Chondrocyte (in vitro differentiated cells): ENCODE measurements around the gene RANBP10. TPM values are rescaled to one million over a fixed set of nuclear protein-coding genes. Genes with fewer than 3 reads are reported as not detected.

Experiments
- DNase-seq: peaks from one replicate; pipeline ENCODE4 v3.0.0; 2021; ENCODE audit warnings: mixed read lengths, low spot score
- H3K27ac Mint-ChIP-seq: one replicate; pipeline ENCODE4 v1.8.0; 2021; ENCODE audit warnings: mild to moderate bottlenecking, moderate library complexity, mixed read lengths; ENCODE audit not compliant: unreplicated experiment
- H3K27me3 Mint-ChIP-seq: 2 replicates; pipeline ENCODE4 v1.8.0; 2021; ENCODE audit warnings: low read depth, mixed read lengths
- H3K36me3 Mint-ChIP-seq: 2 replicates; pipeline ENCODE4 v1.8.0; 2021; ENCODE audit warnings: low read depth, mixed read lengths
- H3K4me1 Mint-ChIP-seq: 2 replicates; pipeline ENCODE4 v1.8.0; 2021; ENCODE audit warnings: low read depth, mild to moderate bottlenecking, mixed read lengths
- H3K4me3 Mint-ChIP-seq: one replicate; pipeline ENCODE4 v1.8.0; 2021; ENCODE audit warnings: mild to moderate bottlenecking, moderate library complexity, mixed read lengths; ENCODE audit not compliant: unreplicated experiment
- H3K9me3 Mint-ChIP-seq: 2 replicates; pipeline ENCODE4 v1.8.0; 2021; ENCODE audit warnings: low read depth, mixed read lengths
- CTCF ChIP-seq: fragments of 200-600 bp; sonication (generic); IDR thresholded peaks from 2 replicates; pipeline ENCODE4 v1.5.0; 2021; ENCODE audit warnings: antibody characterized with exemption, mild to moderate bottlenecking, moderate library complexity
- total RNA-seq: library from RNA; stranded (reverse); gene quantifications from 3 replicates; pipeline ENCODE4 v1.2.1, GENCODE V29; 2021

Gene RANBP10
- total RNA-seq, 1 donor from 2014 or later: 14.4 TPM

GRCh38 chr16:67710607-67711006 is 95.8 kb downstream of the RANBP10 start:
- H3K27ac Mint-ChIP-seq: no peak overlapping the region
- TF ChIP-seq CTCF: no peak
- no peaks in the 10 kb centered on the region for H3K4me1 Mint-ChIP-seq
- no peak for DNase-seq
- H3K36me3 Mint-ChIP-seq: peaks cover 2% of the 10 kb centered on the region
- no peaks in the 10 kb centered on the region for H3K9me3 Mint-ChIP-seq
- H3K4me3 Mint-ChIP-seq: no peak overlapping the region
- H3K27me3 Mint-ChIP-seq: no peaks in the 10 kb centered on the region

GRCh38 chr16:67709050-67709449 is 97.3 kb downstream of the RANBP10 start:
- Mint-ChIP-seq H3K36me3 (peaks cover 2% of the 10 kb centered on the region), H3K27me3 (no peaks in the 10 kb centered on the region), H3K27ac (no peak overlapping the region), H3K4me1 (peaks cover 3% of the 10 kb centered on the region), H3K9me3 (no peaks in the 10 kb centered on the region), H3K4me3 (no peak overlapping the region)
- DNase-seq: no peak
- no peak for TF ChIP-seq CTCF

GRCh38 chr16:67708368-67708771 is 98.0 kb downstream of the RANBP10 start:
- no peak for DNase-seq
- H3K4me3 Mint-ChIP-seq: no peak overlapping the region
- H3K27ac Mint-ChIP-seq: no peak overlapping the region
- H3K27me3 Mint-ChIP-seq: no peaks in the 10 kb centered on the region
- TF ChIP-seq CTCF: no peak
- peaks cover 2% of the 10 kb centered on the region for H3K36me3 Mint-ChIP-seq
- H3K4me1 Mint-ChIP-seq: peaks cover 9% of the 10 kb centered on the region
- no peaks in the 10 kb centered on the region for H3K9me3 Mint-ChIP-seq

- Mint-ChIP-seq H3K36me3 (peaks cover 2% of the 10 kb centered on the region), H3K27me3 (no peaks in the 10 kb centered on the region), H3K27ac (no peak overlapping the region), H3K4me3 (no peak overlapping the region), H3K4me1 (peaks cover 11% of the 10 kb centered on the region), H3K9me3 (no peaks in the 10 kb centered on the region)
- no peak for DNase-seq
- TF ChIP-seq CTCF: no peak
Observed at GRCh38 chr16:67707790-67708189, 98.6 kb downstream of the RANBP10 start.

GRCh38 chr16:67707210-67707609 is 99.2 kb downstream of the RANBP10 start:
- Mint-ChIP-seq H3K9me3 (no peaks in the 10 kb centered on the region), H3K4me3 (no peak overlapping the region)
- TF ChIP-seq CTCF: no peak

More at GRCh38 chr16:67707210-67707609, 99.2 kb downstream of the RANBP10 start:
- no peak for DNase-seq
- H3K4me1 Mint-ChIP-seq: peaks cover 11% of the 10 kb centered on the region
- H3K27me3 Mint-ChIP-seq: no peaks in the 10 kb centered on the region
- H3K27ac Mint-ChIP-seq: no peak overlapping the region
- H3K36me3 Mint-ChIP-seq: peaks cover 2% of the 10 kb centered on the region
